MM.1S (cell line): ENCODE measurements around the gene SPEG.

ENCODE experiments used
- EZH2 ChIP-seq: fragments of 300-600 bp; sonication (generic); optimal IDR thresholded peaks from 2 replicates; pipeline ENCODE3; 2017; ENCODE audit warnings: low read depth, mild to moderate bottlenecking, antibody characterized with exemption, low read length, mixed read lengths
- EZH2phosphoT487 ChIP-seq: fragments of 300-600 bp; sonication (generic); IDR thresholded peaks from 2 replicates; pipeline ENCODE4 v1.6.1; 2018; ENCODE audit warnings: antibody characterized with exemption, low read length
- TF ChIP-seq, protein P1 (sequence below): fragments of 300-600 bp; sonication (generic); IDR thresholded peaks from 2 replicates; pipeline ENCODE4 v1.5.1; 2016; ENCODE audit warnings: antibody characterized with exemption, low read length, mixed read lengths

DNA sequence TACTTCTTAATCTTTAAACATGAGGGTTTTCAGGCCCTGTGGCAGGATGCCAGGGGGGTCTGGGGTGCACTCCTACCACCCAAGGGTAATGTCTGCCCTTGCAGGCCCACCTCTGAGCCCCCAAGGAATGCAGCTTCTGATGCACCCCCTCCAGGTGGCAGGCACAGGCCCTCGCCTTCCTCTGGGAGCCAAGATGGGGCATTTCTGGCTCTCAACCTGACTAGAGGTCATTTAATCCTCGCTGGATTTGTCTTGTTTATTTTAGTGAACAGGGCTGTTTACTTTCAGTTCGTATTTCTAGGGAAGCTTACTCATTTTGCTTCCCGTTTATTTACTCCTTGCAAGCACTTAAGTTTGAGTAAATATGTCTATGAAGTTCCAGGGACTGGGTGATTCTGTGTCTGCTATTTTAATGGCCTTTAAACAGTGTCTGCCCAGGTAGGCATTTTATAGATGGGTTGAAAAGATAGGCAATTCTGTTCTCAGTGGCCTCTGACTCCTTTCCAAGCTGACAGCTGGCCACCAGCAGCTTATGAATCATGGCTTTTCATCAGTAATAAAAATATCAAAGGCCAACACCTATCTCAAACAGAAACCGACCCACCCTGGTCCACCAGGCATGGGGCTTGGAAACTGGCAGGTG, 35.8 kb upstream of the SPEG start:
- TF ChIP-seq, protein P1, sequence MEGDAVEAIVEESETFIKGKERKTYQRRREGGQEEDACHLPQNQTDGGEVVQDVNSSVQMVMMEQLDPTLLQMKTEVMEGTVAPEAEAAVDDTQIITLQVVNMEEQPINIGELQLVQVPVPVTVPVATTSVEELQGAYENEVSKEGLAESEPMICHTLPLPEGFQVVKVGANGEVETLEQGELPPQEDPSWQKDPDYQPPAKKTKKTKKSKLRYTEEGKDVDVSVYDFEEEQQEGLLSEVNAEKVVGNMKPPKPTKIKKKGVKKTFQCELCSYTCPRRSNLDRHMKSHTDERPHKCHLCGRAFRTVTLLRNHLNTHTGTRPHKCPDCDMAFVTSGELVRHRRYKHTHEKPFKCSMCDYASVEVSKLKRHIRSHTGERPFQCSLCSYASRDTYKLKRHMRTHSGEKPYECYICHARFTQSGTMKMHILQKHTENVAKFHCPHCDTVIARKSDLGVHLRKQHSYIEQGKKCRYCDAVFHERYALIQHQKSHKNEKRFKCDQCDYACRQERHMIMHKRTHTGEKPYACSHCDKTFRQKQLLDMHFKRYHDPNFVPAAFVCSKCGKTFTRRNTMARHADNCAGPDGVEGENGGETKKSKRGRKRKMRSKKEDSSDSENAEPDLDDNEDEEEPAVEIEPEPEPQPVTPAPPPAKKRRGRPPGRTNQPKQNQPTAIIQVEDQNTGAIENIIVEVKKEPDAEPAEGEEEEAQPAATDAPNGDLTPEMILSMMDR = no peak
- no peak for TF ChIP-seq EZH2
- no peak for TF ChIP-seq EZH2phosphoT487
